ENCODE results near the gene SCAPER. TPM values are rescaled to one million over a fixed set of nuclear protein-coding genes. Genes with fewer than 3 reads are reported as not detected.

SCAPER gene
- polyA plus RNA-seq, 1 experiment: 5.4 TPM

GRCh38 chr15:76384409-76384808 is 520.7 kb downstream of the SCAPER start:
- no peak for DNase-seq (ENCODE audit: low read depth, low spot score)
- CTCF ChIA-PET: no interaction called here
- Histone ChIP-seq H3K9me3 (ENCODE audit: control insufficient read depth, insufficient read depth, low read length) (no peaks in the 10 kb centered on the region), H3K27ac (ENCODE audit: low read depth, low read length) (no peak overlapping the region), H3K4me3 (ENCODE audit: low read depth, low read length) (no peak overlapping the region), H3K27me3 (ENCODE audit: control insufficient read depth, insufficient read depth, low read length) (no peaks in the 10 kb centered on the region)
- POLR2A ChIA-PET: no interaction called here
- no peak for TF ChIP-seq CTCF (IDR thresholded peaks at IDR 0.05; ENCODE audit: low read depth, low read length)

DNA sequence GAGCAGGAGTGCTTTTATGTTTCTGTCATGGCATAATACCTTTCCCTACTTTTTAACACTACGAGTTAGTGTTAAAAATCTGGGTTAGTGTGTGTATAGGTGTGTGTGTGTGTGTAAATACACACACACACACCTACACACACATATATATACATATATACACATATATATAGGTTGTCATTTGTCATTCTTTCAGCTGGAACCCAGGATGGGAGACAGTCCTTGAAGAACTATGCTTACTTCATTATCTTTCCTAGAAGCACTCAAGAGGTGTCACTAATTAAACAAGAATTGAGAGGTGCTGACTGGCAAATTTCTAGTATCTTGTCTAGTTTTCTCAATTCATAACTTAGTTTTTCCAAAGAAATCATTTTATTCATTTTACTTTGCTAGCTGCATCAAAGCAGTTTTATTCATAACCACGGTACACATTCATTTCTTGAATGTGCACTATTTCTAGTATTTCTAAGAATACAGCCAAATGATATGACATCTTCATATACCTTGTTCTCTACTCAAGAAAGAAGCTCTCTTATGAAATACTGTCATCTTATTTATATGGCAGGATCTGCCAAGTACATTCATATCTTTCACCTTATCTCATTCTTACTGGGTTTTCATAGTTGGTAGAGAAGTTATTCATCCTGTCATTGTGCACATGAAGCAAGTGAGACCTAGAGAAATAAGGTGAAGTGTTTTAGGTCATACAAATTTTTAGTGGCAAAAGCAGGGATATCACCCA is 522.0 kb downstream of the SCAPER start:
- H3K9me3 ChIP-seq (ENCODE audit: control insufficient read depth, insufficient read depth, low read length): no peaks in the 10 kb centered on the region
- no peaks in the 10 kb centered on the region for H3K27me3 ChIP-seq (ENCODE audit: control insufficient read depth, insufficient read depth, low read length)
- H3K27ac ChIP-seq (ENCODE audit: low read depth, low read length): no peak overlapping the region
- TF ChIP-seq CTCF (IDR thresholded peaks at IDR 0.05; ENCODE audit: low read depth, low read length): no peak
- no peak for DNase-seq (ENCODE audit: low read depth, low spot score)
- POLR2A ChIA-PET: no interaction called here
- CTCF ChIA-PET: no interaction called here
- H3K4me3 ChIP-seq (ENCODE audit: low read depth, low read length): no peak overlapping the region

DNA sequence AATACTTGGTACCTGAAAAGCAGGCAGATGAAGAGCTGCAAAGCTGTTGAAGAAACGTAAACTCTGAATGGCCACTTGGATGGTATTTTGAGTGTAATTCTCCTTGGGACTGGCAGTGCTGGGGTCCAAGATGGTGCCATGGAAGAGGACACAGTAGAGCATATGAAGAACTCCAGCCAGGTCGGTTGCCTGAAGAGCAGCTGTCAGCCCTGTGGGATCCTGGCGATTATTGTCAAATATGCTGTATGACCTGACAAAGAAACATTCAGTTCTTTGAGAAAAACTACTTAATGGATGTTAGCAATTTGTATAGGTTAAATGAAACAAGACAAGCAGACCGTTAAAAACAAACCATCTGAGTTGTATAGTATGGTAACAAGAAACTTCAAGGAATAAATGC is 523.8 kb downstream of the SCAPER start:
- no peaks in the 10 kb centered on the region for H3K9me3 ChIP-seq (ENCODE audit: control insufficient read depth, insufficient read depth, low read length)
- ChIA-PET POLR2A (no interaction called here), CTCF (no interaction called here)
- no peak overlapping the region for H3K27ac ChIP-seq (ENCODE audit: low read depth, low read length)
- no peak overlapping the region for H3K4me3 ChIP-seq (ENCODE audit: low read depth, low read length)
- no peak for TF ChIP-seq CTCF (IDR thresholded peaks at IDR 0.05; ENCODE audit: low read depth, low read length)
- no peak for DNase-seq (ENCODE audit: low read depth, low spot score)
- H3K27me3 ChIP-seq (ENCODE audit: control insufficient read depth, insufficient read depth, low read length): no peaks in the 10 kb centered on the region

DNA sequence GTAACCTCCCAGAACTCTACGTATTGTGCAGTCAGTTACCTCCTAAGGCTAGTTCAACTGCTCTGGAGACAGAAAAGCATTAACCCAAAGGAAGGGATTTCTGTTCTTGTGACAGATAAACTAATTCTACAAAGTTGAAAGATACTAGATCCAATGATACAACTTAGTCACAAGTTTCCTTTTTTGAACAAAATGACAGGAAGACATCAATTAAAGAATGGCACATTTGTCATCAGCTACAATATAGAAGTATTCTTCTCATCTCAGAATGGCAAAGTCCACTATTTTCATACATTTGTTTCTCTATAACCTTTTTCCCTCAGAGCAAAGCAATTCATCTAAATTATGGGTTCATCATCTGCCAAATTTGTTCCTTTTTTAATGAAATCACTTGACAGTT is 524.9 kb downstream of the SCAPER start:
- Histone ChIP-seq H3K4me3 (ENCODE audit: low read depth, low read length) (no peak overlapping the region), H3K27me3 (ENCODE audit: control insufficient read depth, insufficient read depth, low read length) (no peaks in the 10 kb centered on the region), H3K9me3 (ENCODE audit: control insufficient read depth, insufficient read depth, low read length) (no peaks in the 10 kb centered on the region), H3K27ac (ENCODE audit: low read depth, low read length) (no peak overlapping the region)
- CTCF ChIA-PET: interaction anchor here (1.3 kb wide), 1 partner anchor 232 kb away, joined by 3 read pairs; no protein-coding TSS in a partner anchor
- no peak for DNase-seq (ENCODE audit: low read depth, low spot score)
- POLR2A ChIA-PET: no interaction called here
- no peak for TF ChIP-seq CTCF (IDR thresholded peaks at IDR 0.05; ENCODE audit: low read depth, low read length)

DNA sequence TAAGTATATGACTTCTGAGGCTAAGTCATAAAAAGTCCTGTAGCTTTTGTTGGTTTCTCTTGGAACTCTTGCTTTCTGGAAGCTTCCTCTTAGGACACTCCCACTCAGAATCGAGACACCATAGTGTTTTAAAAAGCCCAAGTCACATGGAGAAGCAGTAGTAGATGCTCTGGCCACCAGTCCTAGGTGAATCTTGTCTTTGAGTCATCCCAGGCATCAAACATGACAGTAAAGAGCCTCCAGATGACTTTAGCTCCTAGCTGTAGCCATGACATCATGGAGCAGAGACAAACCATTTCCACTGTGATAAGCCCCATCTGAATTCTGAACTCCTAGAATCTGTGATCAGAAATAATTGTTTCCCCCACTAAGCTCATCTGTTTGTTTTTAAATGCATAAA is 526.4 kb downstream of the SCAPER start:
- TF ChIP-seq CTCF (IDR thresholded peaks at IDR 0.05; ENCODE audit: low read depth, low read length): no peak
- no peak overlapping the region for H3K27ac ChIP-seq (ENCODE audit: low read depth, low read length)
- no peaks in the 10 kb centered on the region for H3K27me3 ChIP-seq (ENCODE audit: control insufficient read depth, insufficient read depth, low read length)
- ChIA-PET POLR2A (no interaction called here), CTCF (no interaction called here)
- H3K9me3 ChIP-seq (ENCODE audit: control insufficient read depth, insufficient read depth, low read length): no peaks in the 10 kb centered on the region
- no peak overlapping the region for H3K4me3 ChIP-seq (ENCODE audit: low read depth, low read length)
- DNase-seq (ENCODE audit: low read depth, low spot score): no peak
